Measurements from ENCODE around the gene RFTN1.
A peak's percentile ranks its signal among the peaks of the same experiment; 100 is the strongest.

The RFTN1 gene

DNA sequence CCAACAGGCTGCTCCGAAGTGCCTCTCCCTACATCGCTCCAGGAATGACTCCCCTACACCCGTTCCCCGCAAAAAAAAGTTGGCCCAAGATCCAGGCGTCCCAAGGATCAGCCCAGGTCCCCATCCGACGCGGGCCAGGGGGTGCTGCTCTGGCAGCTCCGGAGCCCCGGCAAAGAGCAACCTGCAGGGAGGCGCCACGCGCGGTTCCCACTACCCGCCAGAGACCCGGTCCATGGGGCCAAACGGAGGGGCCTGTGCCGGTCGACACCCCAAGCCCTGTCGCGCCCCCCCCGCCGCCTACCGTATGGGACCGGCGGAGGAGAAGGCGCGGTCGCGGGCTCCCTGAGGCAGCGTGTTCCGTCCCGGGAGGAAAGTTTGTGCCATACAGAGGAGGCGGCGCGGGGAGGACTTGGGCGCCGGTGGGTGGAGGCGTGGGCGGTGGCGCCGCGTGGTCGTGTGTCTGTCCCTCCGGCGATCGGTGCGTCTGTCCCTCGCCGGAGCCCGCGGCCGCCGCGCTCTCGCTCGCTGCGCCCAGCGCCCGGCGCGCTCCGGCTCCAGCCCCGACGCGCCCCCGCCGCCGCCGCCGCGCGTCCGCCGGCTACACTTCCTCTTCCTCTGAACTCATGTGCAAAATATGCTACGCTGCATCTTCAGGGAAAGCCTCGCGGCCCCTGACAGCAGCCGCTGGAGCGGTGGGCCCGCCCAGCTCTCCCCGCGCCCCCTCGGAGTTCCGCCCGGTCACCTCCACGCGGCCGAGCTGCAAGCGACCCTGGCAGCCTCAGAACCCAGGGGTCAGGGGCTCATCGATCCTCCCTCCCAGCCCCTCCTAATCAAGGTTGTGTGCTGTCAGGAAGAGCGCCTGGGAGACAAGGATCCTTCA is at the start of gene RFTN1:
Gene RFTN1 (minus strand): TSS at position 559 of the 880 bp plus-strand sequence. CDS start 19,830 bp downstream, outside the sequence.
- in situ Hi-C loops (cut with MboI; ENCODE audit: low pct_unique_long_range_greater_than_20kb, low sequenced_read_pairs, unreplicated experiment): no loop called here

GRCh38 chr3:16559653-16560365 is 46.3 kb upstream of the RFTN1 start:
- DNase-seq (ENCODE audit: low spot score): no peak
- in situ Hi-C loops (cut with MboI; ENCODE audit: low pct_unique_long_range_greater_than_20kb, low sequenced_read_pairs, unreplicated experiment): no loop called here
- TF ChIP-seq, protein P1, sequence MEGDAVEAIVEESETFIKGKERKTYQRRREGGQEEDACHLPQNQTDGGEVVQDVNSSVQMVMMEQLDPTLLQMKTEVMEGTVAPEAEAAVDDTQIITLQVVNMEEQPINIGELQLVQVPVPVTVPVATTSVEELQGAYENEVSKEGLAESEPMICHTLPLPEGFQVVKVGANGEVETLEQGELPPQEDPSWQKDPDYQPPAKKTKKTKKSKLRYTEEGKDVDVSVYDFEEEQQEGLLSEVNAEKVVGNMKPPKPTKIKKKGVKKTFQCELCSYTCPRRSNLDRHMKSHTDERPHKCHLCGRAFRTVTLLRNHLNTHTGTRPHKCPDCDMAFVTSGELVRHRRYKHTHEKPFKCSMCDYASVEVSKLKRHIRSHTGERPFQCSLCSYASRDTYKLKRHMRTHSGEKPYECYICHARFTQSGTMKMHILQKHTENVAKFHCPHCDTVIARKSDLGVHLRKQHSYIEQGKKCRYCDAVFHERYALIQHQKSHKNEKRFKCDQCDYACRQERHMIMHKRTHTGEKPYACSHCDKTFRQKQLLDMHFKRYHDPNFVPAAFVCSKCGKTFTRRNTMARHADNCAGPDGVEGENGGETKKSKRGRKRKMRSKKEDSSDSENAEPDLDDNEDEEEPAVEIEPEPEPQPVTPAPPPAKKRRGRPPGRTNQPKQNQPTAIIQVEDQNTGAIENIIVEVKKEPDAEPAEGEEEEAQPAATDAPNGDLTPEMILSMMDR (IDR thresholded peaks at IDR 0.05; ENCODE audit: extremely low read depth, insufficient read depth, missing control alignments): no peak

More for the DNA sequence above, at the start of gene RFTN1:
- TF ChIP-seq, protein P1 (IDR thresholded peaks at IDR 0.05; ENCODE audit: extremely low read depth, insufficient read depth, missing control alignments): no peak
- DNase-seq (ENCODE audit: low spot score): peak; percentile 65

DNA sequence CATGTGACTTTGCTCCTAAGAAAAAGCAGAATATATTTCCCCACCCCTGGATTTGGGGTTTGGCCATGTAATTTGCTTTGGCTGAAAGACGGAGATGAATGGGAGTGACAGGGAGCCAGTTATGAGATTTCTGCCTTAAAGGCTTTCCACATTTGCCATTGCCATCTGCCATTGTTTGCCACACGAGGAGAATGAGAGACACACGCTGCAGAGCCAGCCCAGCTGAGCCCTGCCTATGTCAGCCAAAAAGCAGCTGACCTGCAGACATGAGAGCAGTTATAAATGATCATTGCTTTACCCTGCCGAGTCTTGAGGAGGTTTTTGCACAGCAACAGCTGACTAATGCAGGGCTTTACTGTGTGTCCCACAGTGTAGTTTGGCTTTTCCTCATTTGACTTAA is 40.6 kb upstream of the RFTN1 start:
- TF ChIP-seq, protein P1 (IDR thresholded peaks at IDR 0.05; ENCODE audit: extremely low read depth, insufficient read depth, missing control alignments): no peak
- no peak for DNase-seq (ENCODE audit: low spot score)
- in situ Hi-C loops (cut with MboI; ENCODE audit: low pct_unique_long_range_greater_than_20kb, low sequenced_read_pairs, unreplicated experiment): loop anchor here (5.0 kb wide), 1 partner anchor 267 kb away; no protein-coding TSS in a partner anchor

DNA sequence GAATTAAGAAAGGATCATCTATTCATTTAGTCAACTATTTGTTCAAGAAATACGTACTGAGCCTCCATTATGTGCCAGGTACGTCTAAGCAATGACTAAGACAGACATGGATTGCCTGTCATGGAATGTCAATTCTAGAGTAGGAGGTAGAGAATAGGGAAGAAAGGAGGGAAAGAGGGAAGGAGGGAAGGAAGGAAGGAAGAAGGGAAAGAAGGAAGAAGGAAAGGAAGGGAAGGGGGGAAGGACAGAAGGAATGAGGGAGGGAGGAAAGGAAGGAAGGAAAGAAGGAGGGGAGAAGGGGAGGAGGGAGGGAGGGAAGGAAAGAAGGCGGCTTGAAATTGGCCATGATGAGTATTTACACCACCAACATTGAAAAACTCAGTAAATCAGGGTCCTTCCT is 39.3 kb upstream of the RFTN1 start:
- in situ Hi-C loops (cut with MboI; ENCODE audit: low pct_unique_long_range_greater_than_20kb, low sequenced_read_pairs, unreplicated experiment): loop anchor here (5.0 kb wide), 1 partner anchor 265 kb away; no protein-coding TSS in a partner anchor
- DNase-seq (ENCODE audit: low spot score): no peak
- TF ChIP-seq, protein P1 (IDR thresholded peaks at IDR 0.05; ENCODE audit: extremely low read depth, insufficient read depth, missing control alignments): no peak

DNA sequence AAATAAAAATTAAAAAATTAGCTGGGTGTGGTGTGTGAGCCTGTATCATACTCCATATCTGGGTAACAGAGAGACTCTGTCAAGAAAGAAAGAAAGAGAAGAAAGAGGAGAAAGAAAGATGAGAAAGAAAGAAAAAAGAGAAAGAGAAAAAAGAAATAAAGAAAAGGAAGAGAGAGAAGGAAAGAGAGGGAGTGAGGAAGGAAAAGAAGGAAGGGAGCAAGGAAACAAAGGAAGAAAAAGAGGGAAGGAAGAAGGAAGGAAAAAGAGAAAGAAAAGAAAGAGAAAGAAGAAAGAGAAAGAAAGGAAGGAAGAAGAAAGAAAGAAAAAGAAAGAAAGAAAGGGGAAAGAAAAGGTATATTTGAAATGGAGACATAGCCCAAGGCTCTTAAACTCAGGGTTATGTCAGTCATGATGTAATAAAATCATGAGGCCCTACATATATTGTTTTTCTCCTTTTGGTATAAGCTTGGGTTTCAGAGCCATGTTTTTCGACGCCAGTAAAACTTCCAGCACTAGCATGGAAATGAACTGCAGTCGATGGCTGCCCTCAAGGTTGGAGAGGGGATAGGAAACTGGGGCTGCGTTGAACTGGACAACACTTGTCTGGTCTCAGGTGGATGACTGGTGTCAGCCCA is 38.0 kb upstream of the RFTN1 start:
- TF ChIP-seq, protein P1 (IDR thresholded peaks at IDR 0.05; ENCODE audit: extremely low read depth, insufficient read depth, missing control alignments): no peak
- in situ Hi-C loops (cut with MboI; ENCODE audit: low pct_unique_long_range_greater_than_20kb, low sequenced_read_pairs, unreplicated experiment): loop anchor here (5.0 kb wide), 1 partner anchor 264 kb away; no protein-coding TSS in a partner anchor
- no peak for DNase-seq (ENCODE audit: low spot score)

Measured in GM13977 (cell line).